ENCODE measurements around the gene SYNE3.
A peak's percentile ranks its signal among the peaks of the same experiment; 100 is the strongest.
"Not testable (repeated sequence)": the region's sequence is repeated elsewhere in the genome, so short reads cannot be mapped to it uniquely, and the experiment has no call there.

SYNE3 gene

GRCh38 chr14:95523051-95523814 lies 6.8 kb upstream of the SYNE3 start:
- no peak for DNase-seq

- no peak for DNase-seq
Observed at GRCh38 chr14:95522556-95522955, 6.1 kb upstream of the SYNE3 start.

- DNase-seq, result no peak
Observed at GRCh38 chr14:95522116-95522515, 5.7 kb upstream of the SYNE3 start.

GRCh38 chr14:95521001-95521400 lies 4.6 kb upstream of the SYNE3 start:
- no peak for DNase-seq

- no peak for DNase-seq
Observed at GRCh38 chr14:95520346-95520745, 3.9 kb upstream of the SYNE3 start.

GRCh38 chr14:95519699-95520098 lies 3.2 kb upstream of the SYNE3 start:
- DNase-seq, result peak; percentile 31

GRCh38 chr14:95518045-95518751 lies 1.7 kb upstream of the SYNE3 start:
- no peak for DNase-seq

GRCh38 chr14:95515596-95516552 lies 576 bp downstream of the SYNE3 start:
- peak; percentile 76 for DNase-seq

GRCh38 chr14:95515080-95515489 lies 1.4 kb downstream of the SYNE3 start:
- peak; percentile 92 for DNase-seq

- no peak for DNase-seq
Observed at GRCh38 chr14:95514131-95515079, 2.0 kb downstream of the SYNE3 start.

- DNase-seq, result no peak
Observed at GRCh38 chr14:95513291-95513690, 3.2 kb downstream of the SYNE3 start.

GRCh38 chr14:95511687-95512086 lies 4.8 kb downstream of the SYNE3 start:
- DNase-seq, result no peak

GRCh38 chr14:95510804-95511203 lies 5.6 kb downstream of the SYNE3 start:
- no peak for DNase-seq

- DNase-seq, result not testable (repeated sequence)
Observed at GRCh38 chr14:95510344-95510743, 6.1 kb downstream of the SYNE3 start.

GRCh38 chr14:95509495-95509894 lies 7.0 kb downstream of the SYNE3 start:
- no peak for DNase-seq

GRCh38 chr14:95508377-95508776 lies 8.1 kb downstream of the SYNE3 start:
- DNase-seq, result no peak

- DNase-seq, result no peak
Observed at GRCh38 chr14:95507701-95508103, 8.7 kb downstream of the SYNE3 start.

- DNase-seq, result no peak
Observed at GRCh38 chr14:95507174-95507573, 9.3 kb downstream of the SYNE3 start.

GRCh38 chr14:95505030-95505589 lies 11.3 kb downstream of the SYNE3 start:
- DNase-seq, result no peak

- no peak for DNase-seq
Observed at GRCh38 chr14:95504135-95505029, 12.1 kb downstream of the SYNE3 start.

All from eye (tissue), 1 donor.